GM18868 (cell line): ENCODE data around the gene RAC2.

ENCODE experiments used
- ATAC-seq: cut with Tn5 transposase; IDR thresholded peaks from one replicate; pipeline ENCODE4 v1.9.1; 2021; ENCODE audit warnings: mild to moderate bottlenecking, moderate library complexity; ENCODE audit not compliant: unreplicated experiment

Gene RAC2

GRCh38 chr22:37276776-37277175 lies 32.7 kb upstream of the RAC2 start:
- ATAC-seq, result no peak

GRCh38 chr22:37275622-37276021 lies 31.6 kb upstream of the RAC2 start:
- ATAC-seq, result no peak

DNA sequence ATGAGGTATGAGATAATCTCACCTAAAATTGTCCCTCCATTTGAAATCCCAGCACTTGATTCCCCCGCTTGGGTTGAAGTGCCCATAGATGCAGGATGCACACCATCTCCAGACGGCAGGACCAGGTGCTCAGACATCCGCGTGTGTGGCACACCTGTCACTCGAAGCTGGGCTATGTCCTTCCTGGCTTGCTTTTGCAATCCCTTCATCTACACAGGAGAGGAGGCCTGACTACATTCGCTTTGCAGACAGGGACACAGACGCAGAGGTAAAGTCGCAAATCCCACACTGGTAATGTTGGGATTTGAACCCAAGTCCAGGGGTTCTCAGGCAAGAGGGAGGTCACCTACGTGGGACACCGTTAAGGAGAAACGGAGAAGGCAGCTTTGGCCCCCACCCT lies 31.1 kb upstream of the RAC2 start:
- no peak for ATAC-seq

GRCh38 chr22:37274380-37274862 lies 30.4 kb upstream of the RAC2 start:
- no peak for ATAC-seq

DNA sequence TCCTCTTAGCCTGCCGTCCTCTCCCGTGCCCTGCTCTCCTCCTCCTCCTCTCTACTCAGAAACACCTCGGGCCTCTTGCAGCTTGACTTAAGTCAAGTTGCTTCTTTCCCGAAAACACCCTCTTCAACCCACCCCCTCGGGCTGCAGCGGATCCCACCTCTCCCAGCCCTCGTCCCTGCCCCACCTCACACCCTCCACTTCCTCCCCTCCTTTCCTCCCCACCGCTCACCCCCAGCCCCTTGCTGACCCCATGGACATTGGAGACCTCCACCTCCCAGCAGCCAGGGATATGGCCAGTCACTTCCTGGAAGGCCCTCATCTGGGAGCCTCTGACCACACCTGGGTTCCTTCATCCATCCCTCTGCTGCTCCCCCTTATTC lies 29.8 kb upstream of the RAC2 start:
- ATAC-seq, result no peak

DNA sequence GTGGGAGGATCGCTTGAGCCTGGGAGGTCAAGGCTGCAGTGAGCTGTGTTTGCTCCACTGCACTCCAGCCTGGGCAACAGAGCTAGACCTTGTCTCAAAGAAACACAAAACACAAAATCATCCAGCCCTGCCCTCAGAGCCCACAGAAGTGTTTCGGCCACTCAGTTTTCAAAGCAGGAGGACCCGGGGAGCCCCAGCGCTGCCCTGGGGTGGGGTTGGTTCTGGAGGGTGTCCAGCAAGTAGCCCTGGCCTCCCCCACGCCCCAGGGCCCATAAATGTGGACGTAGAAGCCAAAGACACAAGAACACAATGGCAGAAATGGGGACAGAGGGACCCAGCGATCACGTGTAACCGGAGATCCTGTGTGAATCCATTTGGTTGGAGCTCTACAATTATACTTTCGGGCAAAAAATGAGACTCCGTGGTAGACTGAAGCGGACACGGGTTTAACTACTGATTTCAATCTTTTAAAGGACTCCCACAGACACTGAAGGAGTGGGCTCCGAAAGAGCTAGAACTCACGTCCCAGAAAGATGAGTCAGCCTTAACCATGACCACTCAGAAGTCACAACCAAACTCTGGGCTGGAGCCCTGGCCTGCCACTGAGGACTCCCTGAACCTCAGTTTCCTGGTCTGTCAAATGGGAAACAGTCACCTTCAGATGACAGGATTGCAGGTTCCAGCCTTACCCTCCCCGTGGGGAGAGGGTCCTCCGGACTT lies 29.2 kb upstream of the RAC2 start:
- ATAC-seq, result no peak

DNA sequence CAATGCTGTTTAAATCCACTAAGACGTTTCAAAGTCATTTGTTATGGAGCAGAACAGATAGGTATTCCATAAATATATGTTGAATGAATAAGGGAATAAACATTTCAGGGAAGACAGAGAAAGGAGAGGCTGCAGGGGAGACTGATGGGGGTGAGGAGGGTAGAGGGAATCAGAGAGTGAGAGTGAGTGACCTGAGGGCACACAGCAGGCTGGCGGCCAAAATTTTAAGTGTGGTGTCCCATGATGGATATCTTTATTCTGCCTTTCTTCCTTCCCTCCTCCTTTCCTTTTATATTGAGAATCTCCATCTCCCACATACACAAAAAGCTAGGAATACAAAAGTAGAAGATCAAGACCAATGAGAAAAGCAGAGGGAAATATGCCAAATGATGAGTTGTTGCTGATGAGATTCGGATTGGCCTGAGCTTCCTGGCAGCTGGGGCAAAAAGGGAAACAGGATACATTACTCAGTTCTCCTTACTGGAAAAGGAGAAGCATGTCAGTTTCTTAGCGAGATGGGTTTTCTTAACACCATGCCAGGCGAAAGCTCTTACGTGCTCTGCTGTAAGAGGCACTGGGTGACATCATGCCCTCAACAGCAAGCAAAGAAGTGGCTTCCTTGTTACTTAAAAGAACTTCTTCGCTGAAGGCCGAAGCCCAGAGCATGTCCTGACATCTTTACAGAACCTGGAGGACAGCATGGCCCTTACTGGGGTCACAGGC lies 27.0 kb upstream of the RAC2 start:
- no peak for ATAC-seq

DNA sequence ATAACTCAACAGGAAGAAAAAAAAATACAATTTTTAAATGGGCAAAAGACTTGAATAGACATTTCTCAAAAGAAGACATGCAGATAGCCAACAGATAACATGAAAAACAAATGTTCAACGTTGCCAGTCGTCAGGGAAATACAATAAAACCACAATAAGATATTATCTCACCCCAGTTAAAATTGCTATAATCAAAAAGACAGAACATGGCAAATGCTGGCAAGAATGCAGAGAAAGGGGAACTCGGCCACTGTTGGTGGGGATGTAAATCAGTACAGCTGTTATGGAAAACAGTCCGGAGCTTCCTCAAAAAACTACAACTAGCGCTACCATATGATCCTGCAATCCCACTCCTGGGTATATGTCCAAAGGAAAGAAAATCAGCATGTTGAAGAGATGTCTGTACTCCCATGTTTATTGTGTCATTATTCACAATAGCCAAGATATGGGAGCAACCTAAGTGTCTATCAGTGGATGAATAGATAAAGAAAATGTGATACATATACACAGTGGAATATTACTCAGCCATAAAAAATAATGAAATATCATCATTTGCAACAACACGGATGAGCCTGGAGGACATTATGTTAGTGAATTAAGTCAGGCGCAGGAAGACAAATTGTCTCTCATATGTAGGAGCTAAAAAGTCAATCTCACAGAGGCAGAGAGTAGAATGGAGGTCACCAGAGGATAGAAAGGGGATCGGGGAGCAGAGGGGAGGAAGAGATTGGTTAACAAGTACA lies 26.0 kb upstream of the RAC2 start:
- ATAC-seq, result no peak

- ATAC-seq, result no peak
These were observed 23.8 kb upstream of the RAC2 start for GRCh38 chr22:37267661-37268413.

- ATAC-seq, result peak; percentile 68
These were observed 23.1 kb upstream of the RAC2 start for GRCh38 chr22:37267135-37267587.

DNA sequence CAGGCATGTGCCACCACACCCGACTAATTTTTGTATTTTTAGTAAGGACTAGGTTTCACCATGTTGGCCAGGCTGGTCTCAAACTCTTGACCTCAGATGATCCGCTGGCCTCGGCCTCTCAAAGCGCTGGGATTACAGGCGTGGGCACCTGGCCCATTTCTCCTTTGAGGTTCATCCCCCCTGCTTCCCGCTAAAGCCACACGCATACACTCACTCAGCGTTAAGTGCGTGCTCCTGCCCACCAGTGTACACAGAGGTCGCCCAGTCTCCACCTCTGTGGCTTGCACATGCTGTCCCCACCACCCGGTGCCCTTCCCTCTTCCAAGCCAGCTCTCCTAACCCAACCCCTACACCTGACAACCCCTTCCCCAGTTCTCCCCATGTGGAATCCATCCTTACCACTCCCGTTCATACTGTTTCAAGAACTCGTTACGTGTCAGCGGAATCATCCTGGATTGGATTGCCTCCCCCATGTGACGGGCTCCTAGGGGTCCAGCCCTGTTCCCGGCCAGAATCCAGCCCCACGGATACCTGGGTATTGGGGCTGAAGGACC lies 22.6 kb upstream of the RAC2 start:
- no peak for ATAC-seq

DNA sequence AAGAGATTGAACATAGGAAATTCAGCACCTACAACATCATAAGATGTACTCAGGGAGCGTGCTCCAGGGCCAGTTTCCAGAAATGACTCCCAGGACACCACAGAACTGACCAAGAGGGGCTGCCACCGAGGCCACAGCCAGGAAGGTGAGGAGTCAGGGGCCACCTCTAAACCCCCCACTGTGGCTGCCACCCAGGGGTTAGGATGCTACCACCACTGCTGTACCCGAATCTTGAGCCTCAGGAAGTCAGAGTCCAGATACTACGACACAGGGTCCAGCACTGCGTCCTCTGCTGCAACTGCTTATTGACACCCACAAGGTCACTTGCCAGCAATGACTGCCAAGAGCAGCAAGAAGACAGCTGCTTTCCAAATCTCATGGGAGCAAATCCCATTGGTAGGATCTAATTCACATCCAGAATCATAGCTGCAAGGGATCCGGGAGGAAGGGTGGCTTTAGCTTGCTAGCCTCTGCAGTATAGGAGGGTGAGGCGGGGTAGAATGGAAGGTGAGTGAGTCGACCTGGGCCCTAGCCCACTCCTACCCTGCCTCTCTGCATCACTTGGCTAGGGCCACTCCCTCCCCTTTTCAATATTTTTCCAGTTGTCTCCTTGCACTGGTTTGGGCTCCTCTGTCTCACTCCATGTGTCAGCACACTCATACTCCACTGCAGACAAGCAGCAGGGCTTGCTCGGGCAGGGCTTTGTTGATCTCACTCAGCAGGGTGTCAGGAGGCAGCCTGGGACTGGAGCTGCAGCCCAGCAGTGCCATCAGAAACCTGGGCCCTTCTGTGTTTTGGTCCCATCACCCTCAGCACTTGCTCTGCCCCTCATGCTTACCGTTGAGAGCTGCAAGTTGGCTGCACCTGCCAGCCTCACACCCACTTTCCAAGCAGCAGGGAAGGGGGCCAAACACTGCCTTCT lies 20.2 kb upstream of the RAC2 start:
- ATAC-seq, result no peak

DNA sequence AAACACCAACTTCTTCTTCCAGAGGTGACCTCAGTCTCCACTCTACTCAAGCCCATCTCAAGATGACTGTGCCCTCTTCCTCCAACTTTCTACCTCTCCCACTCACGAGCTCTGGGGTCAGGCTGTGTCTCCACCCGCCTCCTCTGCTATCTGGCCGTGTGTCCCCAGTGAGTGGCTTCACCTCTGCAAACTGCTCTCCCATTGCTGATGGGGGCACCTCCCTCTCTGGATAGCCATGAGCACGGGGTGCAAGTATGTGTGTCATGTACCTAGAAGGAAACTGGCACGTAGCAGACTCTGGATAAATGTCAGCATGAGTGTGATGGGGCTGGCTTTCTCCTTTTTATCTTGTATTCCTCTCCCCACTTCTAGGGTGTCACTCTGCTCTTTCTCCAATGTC lies 18.3 kb upstream of the RAC2 start:
- no peak for ATAC-seq

GRCh38 chr22:37260901-37261336 lies 16.9 kb upstream of the RAC2 start:
- no peak for ATAC-seq

DNA sequence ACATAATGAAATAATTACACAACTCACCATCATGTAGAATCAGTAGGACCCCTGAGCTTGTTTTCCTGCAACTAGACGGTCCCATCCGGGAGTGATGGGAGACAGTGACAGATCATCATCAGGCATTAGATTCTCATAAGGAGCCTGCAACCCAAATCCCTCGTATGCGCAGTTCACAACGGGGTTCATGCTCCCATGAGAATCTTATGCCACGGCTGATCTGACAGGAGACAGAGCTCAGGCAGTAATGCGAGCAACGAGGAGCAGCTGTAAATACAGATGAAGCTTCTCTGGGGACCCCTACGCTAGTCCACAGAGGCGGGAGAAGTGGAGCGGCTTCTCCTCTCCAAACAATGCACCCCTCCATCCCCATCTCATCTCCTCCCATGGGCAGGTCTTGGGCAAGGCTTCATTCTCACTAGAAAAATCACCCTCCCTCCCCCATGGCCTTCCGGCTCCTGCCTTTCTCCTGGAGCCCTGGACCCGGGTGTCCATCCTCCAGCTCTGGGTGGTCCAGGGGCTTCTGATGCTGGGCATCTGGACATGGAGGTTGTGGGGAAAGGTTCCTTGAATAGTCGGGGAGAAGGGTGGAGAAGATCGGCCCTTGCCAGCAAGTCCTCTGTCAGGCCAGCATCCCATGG lies 16.2 kb upstream of the RAC2 start:
- ATAC-seq, result no peak

GRCh38 chr22:37259540-37260029 lies 15.5 kb upstream of the RAC2 start:
- no peak for ATAC-seq

GRCh38 chr22:37258753-37259401 lies 14.8 kb upstream of the RAC2 start:
- ATAC-seq, result no peak

DNA sequence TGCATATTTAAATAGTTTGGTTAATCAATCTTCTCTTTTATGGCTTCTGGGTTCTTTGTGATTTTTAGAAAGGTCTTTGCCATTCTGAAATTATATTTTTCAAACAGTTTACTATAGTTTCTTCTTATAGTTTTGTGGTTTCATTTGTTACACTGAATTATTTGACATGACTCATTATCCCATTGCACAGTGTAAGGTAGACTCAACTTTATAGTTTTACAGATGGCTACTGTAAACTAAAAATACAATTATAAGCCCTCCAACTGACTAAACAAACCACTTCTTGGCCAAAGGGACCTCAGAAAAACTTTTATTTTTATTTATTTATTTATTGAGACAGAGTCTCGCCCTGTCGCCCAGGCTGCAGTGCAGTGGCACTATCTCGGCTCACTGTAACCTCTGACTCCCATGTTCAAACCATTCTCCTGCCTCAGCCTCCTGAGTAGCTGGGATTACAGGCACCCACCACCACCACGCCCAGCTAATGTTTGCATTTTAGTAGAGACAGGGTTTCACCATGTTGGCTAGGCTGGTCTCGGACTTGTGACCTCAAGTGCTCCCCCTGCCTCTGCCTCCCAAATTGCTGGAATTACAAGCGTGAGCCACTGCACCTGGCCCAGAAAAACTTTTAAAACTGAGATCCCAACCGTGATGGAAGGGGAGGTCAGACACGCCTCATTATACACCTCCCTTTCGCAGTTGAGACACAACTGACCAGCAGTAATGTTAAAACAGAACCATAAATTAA lies 14.1 kb upstream of the RAC2 start:
- ATAC-seq, result no peak
